Stimulated activated CD4-positive, alpha-beta T cell treated with anti-CD3 and anti-CD28 coated beads, Interleukin-12 subunit alpha, Interleukin-12 subunit beta, amount 100 ng/mL, for 48 hours (primary cell): ENCODE data around the gene PPM1F.
"Not testable (repeated sequence)": the region's sequence is repeated elsewhere in the genome, so short reads cannot be mapped to it uniquely, and the experiment has no call there.

Experiments
- DNase-seq, 3 donors: peaks; one replicate each; pipeline ENCODE4 v3.0.0-alpha.2; 2020; ENCODE audit warnings: low read depth in 2 of 3, low spot score in 1 of 3

Gene PPM1F

GRCh38 chr22:21942407-21943343, 10.0 kb downstream of the PPM1F start:
- DNase-seq = peak in 2 of 3 donors; percentile 10 to 16

GRCh38 chr22:21941921-21942320, 10.7 kb downstream of the PPM1F start:
- DNase-seq = no peak

GRCh38 chr22:21940521-21940920, 12.1 kb downstream of the PPM1F start:
- DNase-seq = no peak

GRCh38 chr22:21939935-21940334, 12.7 kb downstream of the PPM1F start:
- not testable (repeated sequence) for DNase-seq

GRCh38 chr22:21939461-21939913, 13.2 kb downstream of the PPM1F start:
- no peak for DNase-seq

GRCh38 chr22:21938906-21939305, 13.7 kb downstream of the PPM1F start:
- no peak for DNase-seq

GRCh38 chr22:21938071-21938822, 14.4 kb downstream of the PPM1F start:
- peak; percentile 83 to 91 (median 87) for DNase-seq

GRCh38 chr22:21937821-21938070, 14.9 kb downstream of the PPM1F start:
- no peak for DNase-seq

GRCh38 chr22:21937041-21937820, 15.4 kb downstream of the PPM1F start:
- no peak for DNase-seq

GRCh38 chr22:21936151-21936775, 16.4 kb downstream of the PPM1F start:
- no peak for DNase-seq

GRCh38 chr22:21933910-21934309, 18.7 kb downstream of the PPM1F start:
- no peak for DNase-seq

- no peak for DNase-seq
Observed at GRCh38 chr22:21933413-21933812, 19.2 kb downstream of the PPM1F start.

- DNase-seq = no peak
Observed at GRCh38 chr22:21932347-21932746, 20.3 kb downstream of the PPM1F start.

GRCh38 chr22:21931056-21931455, 21.6 kb downstream of the PPM1F start:
- DNase-seq = no peak

- DNase-seq = no peak
Observed at GRCh38 chr22:21929253-21929652, 23.4 kb downstream of the PPM1F start.

- no peak for DNase-seq
Observed at GRCh38 chr22:21928048-21928447, 24.6 kb downstream of the PPM1F start.

- no peak for DNase-seq
Observed at GRCh38 chr22:21927174-21927823, 25.3 kb downstream of the PPM1F start.

GRCh38 chr22:21926728-21927127, 25.9 kb downstream of the PPM1F start:
- no peak for DNase-seq

GRCh38 chr22:21923163-21923561, 29.5 kb downstream of the PPM1F start:
- DNase-seq = no peak

GRCh38 chr22:21922370-21923162, 30.1 kb downstream of the PPM1F start:
- no peak for DNase-seq
